H1 (cell line): ENCODE data around the gene MDFIC2. TPM values are rescaled to one million over a fixed set of nuclear protein-coding genes. Genes with fewer than 3 reads are reported as not detected.

Source experiments
- CTCF ChIA-PET: fragments of 300-600 bp; sonication (Branson Sonifier 250); formaldehyde crosslinking; loops from one replicate; lab custom pipeline; 2021; ENCODE audit not compliant: partially characterized antibody; lab: Charles Lee
- POLR2A ChIA-PET: fragments of 300-600 bp; sonication (Branson Sonifier 250); formaldehyde crosslinking; loops from one replicate; lab custom pipeline; 2021; ENCODE audit warnings: inconsistent platforms; ENCODE audit not compliant: partially characterized antibody; lab: Charles Lee
- DNase-seq, 2 experiments: peaks; one replicate each; pipeline versions ENCODE4 v3.0.0 to v3.0.0-alpha.2; 2010 to 2022; ENCODE audit warnings: low spot score in 2 of 2, low read depth in 1 of 2, mixed read lengths in 1 of 2
- FAIRE-seq: peaks from 2 replicates; lab custom pipeline; 2011; peaks lifted over from hg19 to GRCh38; lab: Jason Lieb, UNC
- H2AFZ ChIP-seq: 2 replicates; pipeline ENCODE4 v1.8.1; 2012; ENCODE audit warnings: low read length, inconsistent platforms
- H2AK5ac ChIP-seq: 2 replicates; pipeline ENCODE4 v1.6.1; 2013; ENCODE audit warnings: low read depth, low read length
- H2BK120ac ChIP-seq: replicated peaks from 2 replicates; pipeline ENCODE3; 2013; ENCODE audit warnings: low read depth, low read length, inconsistent platforms
- H2BK12ac ChIP-seq: 2 replicates; pipeline ENCODE4 v1.6.1; 2013; ENCODE audit warnings: low read depth, low read length
- H2BK15ac ChIP-seq: 2 replicates; pipeline ENCODE4 v1.6.1; 2013; ENCODE audit warnings: low read length
- H2BK20ac ChIP-seq: 2 replicates; pipeline ENCODE4 v1.6.1; 2013; ENCODE audit warnings: low read length
- H2BK5ac ChIP-seq: 2 replicates; pipeline ENCODE4 v1.6.1; 2013; ENCODE audit warnings: low read depth, low read length
- H3K14ac ChIP-seq: 2 replicates; pipeline ENCODE4 v1.6.1; 2013; ENCODE audit warnings: inconsistent platforms; ENCODE audit not compliant: insufficient read length
- H3K18ac ChIP-seq: 2 replicates; pipeline ENCODE4 v1.6.1; 2013; ENCODE audit warnings: low read length; ENCODE audit errors: extremely low read depth
- H3K23ac ChIP-seq: 2 replicates; pipeline ENCODE4 v1.6.1; 2013; ENCODE audit warnings: inconsistent platforms; ENCODE audit not compliant: insufficient read length
- H3K23me2 ChIP-seq: 2 replicates; pipeline ENCODE4 v1.6.1; 2013; ENCODE audit warnings: low read depth, low read length
- H3K27ac ChIP-seq: 2 replicates; pipeline ENCODE4 v1.6.1; 2011; ENCODE audit warnings: low read depth, low read length, inconsistent platforms
- H3K27me3 ChIP-seq, 4 experiments: replicated peaks in 1 of 4; 1 replicate in 1 of 4; 2 replicates in 3 of 4; pipeline versions ENCODE4 v1.6.1 to v1.8.1; 2011 to 2013; ENCODE audit warnings: low read length in 3 of 4, mild to moderate bottlenecking in 3 of 4, inconsistent platforms in 2 of 4, mixed read lengths in 2 of 4, moderate library complexity in 1 of 4; ENCODE audit not compliant: control insufficient read depth in 3 of 4, insufficient read depth in 3 of 4; ENCODE audit errors: extremely low read depth in 1 of 4
- H3K36me3 ChIP-seq, 4 experiments: 2 replicates each; pipeline versions ENCODE4 v1.6.1 to v1.8.1; 2011 to 2013; ENCODE audit warnings: mild to moderate bottlenecking in 4 of 4, low read length in 3 of 4, moderate library complexity in 2 of 4, control low read depth in 1 of 4, inconsistent platforms in 1 of 4; ENCODE audit not compliant: insufficient read depth in 4 of 4, control insufficient read depth in 2 of 4
- H3K4ac ChIP-seq: replicated peaks from 2 replicates; pipeline ENCODE3; 2013; ENCODE audit warnings: low read length, low read depth, mixed read lengths, inconsistent platforms; ENCODE audit not compliant: insufficient read length
- H3K4me1 ChIP-seq, 4 experiments: replicated peaks in 1 of 4; 1 replicate in 1 of 4; 2 replicates in 3 of 4; pipeline versions ENCODE4 v1.6.1 to v1.8.1; 2011 to 2013; ENCODE audit warnings: low read length in 3 of 4, inconsistent platforms in 2 of 4, mixed read lengths in 1 of 4; ENCODE audit not compliant: insufficient read depth in 4 of 4, control insufficient read depth in 3 of 4
- H3K4me2 ChIP-seq, 2 experiments: 2 replicates each; pipeline versions ENCODE4 v1.6.1 to v1.8.1; 2011 to 2013; ENCODE audit warnings: low read depth in 2 of 2, low read length in 2 of 2, control low read depth in 1 of 2, inconsistent platforms in 1 of 2, mild to moderate bottlenecking in 1 of 2; ENCODE audit not compliant: insufficient read depth in 1 of 2
- H3K4me3 ChIP-seq, 4 experiments: fragments of 200-600, 300-600 bp in 1 of 4; sonication (generic), shearing (Covaris generic), sonication (Bioruptor Twin) in 1 of 4; 2 replicates each; pipeline versions ENCODE4 v1.5.1 to v1.8.1; 2011 to 2016; ENCODE audit warnings: low read length in 4 of 4, low read depth in 3 of 4, control low read depth in 2 of 4, inconsistent platforms in 2 of 4, mild to moderate bottlenecking in 2 of 4, mixed read lengths in 1 of 4, moderate library complexity in 1 of 4; ENCODE audit not compliant: insufficient read depth in 2 of 4; ENCODE audit errors: extremely low read depth in 1 of 4
- H3K56ac ChIP-seq: replicated peaks from 2 replicates; pipeline ENCODE3; 2013; ENCODE audit warnings: low read depth, mild to moderate bottlenecking, mixed read lengths, low read length, inconsistent platforms; ENCODE audit not compliant: insufficient read length
- H3K79me1 ChIP-seq: 2 replicates; pipeline ENCODE4 v1.6.1; 2013; ENCODE audit warnings: low read depth, low read length, control low read depth
- H3K79me2 ChIP-seq, 2 experiments: 2 replicates each; pipeline versions ENCODE4 v1.6.1 to v1.8.1; 2012 to 2013; ENCODE audit warnings: low read length in 2 of 2, mild to moderate bottlenecking in 2 of 2, inconsistent platforms in 1 of 2; ENCODE audit not compliant: insufficient read depth in 2 of 2, control insufficient read depth in 1 of 2
- H3K9ac ChIP-seq, 4 experiments: replicated peaks in 1 of 4; 1 replicate in 1 of 4; 2 replicates in 3 of 4; pipeline versions ENCODE4 v1.6.1 to v1.8.1; 2011 to 2013; ENCODE audit warnings: low read depth in 3 of 4, low read length in 3 of 4, control low read depth in 2 of 4, mild to moderate bottlenecking in 2 of 4, moderate library complexity in 2 of 4, inconsistent platforms in 1 of 4; ENCODE audit errors: extremely low read depth in 1 of 4
- H3K9me3 ChIP-seq, 2 experiments: 2 replicates each; pipeline versions ENCODE4 v1.6.1 to v1.8.1; 2012 to 2013; ENCODE audit warnings: mild to moderate bottlenecking in 2 of 2, moderate library complexity in 2 of 2, control low read depth in 1 of 2, inconsistent platforms in 1 of 2, low read depth in 1 of 2, low read length in 1 of 2, mixed read lengths in 1 of 2; ENCODE audit not compliant: insufficient read depth in 2 of 2
- H4K20me1 ChIP-seq, 2 experiments: replicated peaks in 1 of 2; 2 replicates each; pipeline versions ENCODE3 to v1.8.1; 2011 to 2013; ENCODE audit warnings: inconsistent platforms in 2 of 2, low read length in 2 of 2, mild to moderate bottlenecking in 1 of 2; ENCODE audit not compliant: insufficient read depth in 2 of 2, control insufficient read depth in 1 of 2
- H4K5ac ChIP-seq: 2 replicates; pipeline ENCODE4 v1.6.1; 2013; ENCODE audit warnings: low read length, low read depth, mixed read lengths, inconsistent platforms; ENCODE audit not compliant: insufficient read length
- H4K8ac ChIP-seq: 2 replicates; pipeline ENCODE4 v1.8.0; 2013; ENCODE audit warnings: mild to moderate bottlenecking, moderate library complexity, low read length, inconsistent platforms; ENCODE audit not compliant: insufficient read depth; ENCODE audit errors: extremely low read depth
- H4K91ac ChIP-seq: replicated peaks from 2 replicates; pipeline ENCODE3; 2013; ENCODE audit warnings: low read length, mixed read lengths, inconsistent platforms; ENCODE audit not compliant: insufficient read length
- CHD1 ChIP-seq: IDR thresholded peaks from 2 replicates; pipeline ENCODE4 v1.6.1; 2012; ENCODE audit warnings: low read depth, low read length, improper control_type of control experiment
- EGR1 ChIP-seq: IDR thresholded peaks from 2 replicates; pipeline ENCODE4 v1.6.1; 2011; ENCODE audit warnings: low read depth, low read length, borderline replicate concordance
- PHF8 ChIP-seq: fragments of 200-600 bp; sonication (generic); conservative IDR thresholded peaks from 2 replicates; pipeline ENCODE4 v1.7.1; 2012; ENCODE audit warnings: low read depth, mild to moderate bottlenecking, inconsistent platforms, low read length, moderate library complexity
- RBBP5 ChIP-seq: IDR thresholded peaks from 2 replicates; pipeline ENCODE4 v1.7.1; 2012; ENCODE audit warnings: low read depth, mild to moderate bottlenecking, inconsistent platforms, low read length, moderate library complexity, borderline replicate concordance
- SAP30 ChIP-seq: fragments of 300-600 bp; sonication (generic); IDR thresholded peaks from 2 replicates; pipeline ENCODE4 v1.7.1; 2012; ENCODE audit warnings: low read length, moderate library complexity, mild to moderate bottlenecking, inconsistent platforms; ENCODE audit not compliant: insufficient read depth, insufficient replicate concordance
- SIX5 ChIP-seq: IDR thresholded peaks from 2 replicates; pipeline ENCODE4 v1.6.1; 2011; ENCODE audit warnings: mild to moderate bottlenecking, low read depth, low read length
- SP1 ChIP-seq: IDR thresholded peaks from 2 replicates; pipeline ENCODE4 v1.6.1; 2011; ENCODE audit warnings: low read depth, low read length
- SP4 ChIP-seq: IDR thresholded peaks from 2 replicates; pipeline ENCODE4 v1.6.1; 2012; ENCODE audit warnings: low read length, inconsistent platforms
- SUZ12 ChIP-seq: fragments of 200-600 bp; sonication (generic); IDR thresholded peaks from 2 replicates; pipeline ENCODE4 v1.6.1; 2012; ENCODE audit warnings: mild to moderate bottlenecking, inconsistent platforms, low read length, moderate library complexity, mixed read lengths
- WGBS, 2 experiments: shearing (Covaris generic) in 1 of 2; methylation state at CpG; one replicate each; pipeline versions ENCODE4 v1.1.6 to v1.1.7; 2013 to 2015; ENCODE audit warnings: low lambda C conversion rate in 2 of 2, mixed read lengths in 2 of 2, inconsistent platforms in 1 of 2, low coverage in 1 of 2, missing lambda C conversion rate in 1 of 2; ENCODE audit not compliant: insufficient replicate concordance in 2 of 2, insufficient coverage in 1 of 2, insufficient read length in 1 of 2; ENCODE audit errors: extremely low coverage in 1 of 2, missing lambda C conversion rate in 1 of 2; 5-methylcytosine and 5-hydroxymethylcytosine counted together
- polyA plus RNA-seq, 7 experiments: library from polyadenylated mRNA; depleted of rRNA in 3 of 7; stranded (reverse) in 5 of 7; unstranded in 2 of 7; fragments of >200 nt in 5 of 7; fragments of 200-250 nt in 2 of 7; gene quantifications; 1 replicate in 5 of 7; 2 replicates in 1 of 7; 4 replicates in 1 of 7; pipeline versions ENCODE4 v1.2.1 to v1.2.3, GENCODE V29; 2011 to 2013; ENCODE audit warnings: missing spikeins in 2 of 7, mixed read lengths in 2 of 7
- total RNA-seq: library from RNA; stranded (reverse); fragmentation: NEBNext Ultra II Directional; extraction: Animal tissue kit (Norgen Biotek cat#: 25700); gene quantifications from 2 replicates; pipeline ENCODE4 v1.2.1, GENCODE V29; 2021
- TF ChIP-seq, protein P1 (sequence below): IDR thresholded peaks from 2 replicates; pipeline ENCODE4 v1.6.1; 2012; ENCODE audit warnings: inconsistent platforms
- TF ChIP-seq, protein P2 (sequence below): IDR thresholded peaks from 2 replicates; pipeline ENCODE4 v1.6.1; 2012; ENCODE audit warnings: low read length, inconsistent platforms

Gene MDFIC2
- total and polyA plus RNA-seq, 2 of the 8 experiments (the other 6 are each of a cell fraction or from before 2014, with no cell fraction given): not detected

DNA sequence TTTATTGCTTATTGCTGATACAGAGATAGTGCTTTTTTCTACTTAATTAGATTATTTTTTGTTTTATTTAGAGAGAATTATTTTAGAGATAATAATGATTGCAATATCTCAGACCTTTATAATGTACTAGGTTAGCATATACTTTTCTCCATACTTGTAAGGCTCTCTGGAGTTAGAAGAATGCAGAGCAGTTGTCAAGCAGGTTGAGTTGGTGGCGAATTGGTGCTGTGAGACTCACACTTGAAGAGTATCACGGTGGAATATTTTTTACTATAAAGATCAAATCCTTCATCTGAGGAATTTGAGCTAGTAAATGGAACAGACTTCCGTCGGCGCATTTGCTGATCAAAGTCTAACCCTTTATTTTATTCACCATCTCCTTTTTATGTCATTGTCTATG is 47.3 kb upstream of the MDFIC2 start:
- Histone ChIP-seq H2BK20ac (no peak overlapping the region), H3K14ac (no peak overlapping the region), H3K18ac (no peak overlapping the region), H4K91ac (no peak overlapping the region), H2BK15ac (no peak overlapping the region), H3K4me3 (no peak overlapping the region), H3K4me1 (no peaks in the 10 kb centered on the region), H4K5ac (no peak overlapping the region), H2AFZ (no peak overlapping the region), H2BK120ac (no peak overlapping the region), H2BK12ac (no peak overlapping the region), H3K79me2 (no peaks in the 10 kb centered on the region), H2BK5ac (no peak overlapping the region), H3K23ac (no peak overlapping the region), H3K27me3 (no peaks in the 10 kb centered on the region), H3K23me2 (no peaks in the 10 kb centered on the region), H3K4me2 (no peak overlapping the region), H2AK5ac (no peak overlapping the region), H3K56ac (no peak overlapping the region), H3K9me3 (no peaks in the 10 kb centered on the region), H3K36me3 (no peaks in the 10 kb centered on the region), H3K4ac (no peak overlapping the region), H4K8ac (no peak overlapping the region), H3K79me1 (no peaks in the 10 kb centered on the region), H3K27ac (no peak overlapping the region), H4K20me1 (no peaks in the 10 kb centered on the region), H3K9ac (no peak overlapping the region)
- TF ChIP-seq SP4: no peak
- TF ChIP-seq, protein P1, sequence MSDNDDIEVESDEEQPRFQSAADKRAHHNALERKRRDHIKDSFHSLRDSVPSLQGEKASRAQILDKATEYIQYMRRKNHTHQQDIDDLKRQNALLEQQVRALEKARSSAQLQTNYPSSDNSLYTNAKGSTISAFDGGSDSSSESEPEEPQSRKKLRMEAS: no peak
- TF ChIP-seq SUZ12: no peak
- TF ChIP-seq SIX5: no peak
- no peak for TF ChIP-seq PHF8
- TF ChIP-seq RBBP5: no peak
- no peak for TF ChIP-seq EGR1
- TF ChIP-seq SAP30: no peak
- TF ChIP-seq CHD1: no peak
- no peak for TF ChIP-seq SP1
- TF ChIP-seq, protein P2, sequence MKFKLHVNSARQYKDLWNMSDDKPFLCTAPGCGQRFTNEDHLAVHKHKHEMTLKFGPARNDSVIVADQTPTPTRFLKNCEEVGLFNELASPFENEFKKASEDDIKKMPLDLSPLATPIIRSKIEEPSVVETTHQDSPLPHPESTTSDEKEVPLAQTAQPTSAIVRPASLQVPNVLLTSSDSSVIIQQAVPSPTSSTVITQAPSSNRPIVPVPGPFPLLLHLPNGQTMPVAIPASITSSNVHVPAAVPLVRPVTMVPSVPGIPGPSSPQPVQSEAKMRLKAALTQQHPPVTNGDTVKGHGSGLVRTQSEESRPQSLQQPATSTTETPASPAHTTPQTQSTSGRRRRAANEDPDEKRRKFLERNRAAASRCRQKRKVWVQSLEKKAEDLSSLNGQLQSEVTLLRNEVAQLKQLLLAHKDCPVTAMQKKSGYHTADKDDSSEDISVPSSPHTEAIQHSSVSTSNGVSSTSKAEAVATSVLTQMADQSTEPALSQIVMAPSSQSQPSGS: no peak
- POLR2A ChIA-PET: no interaction called here
- 93% methylated on average over 5 of the region's 5 CpGs; no CpG with 5 or more reads in 1 of the 2 experiments for WGBS, 2 experiments
- FAIRE-seq: no peak
- CTCF ChIA-PET: interaction anchor here (0.7 to 4.4 kb wide), 15 partner anchors 12 to 295 kb away, joined by 3 to 26 read pairs (median 5); no protein-coding TSS in a partner anchor
- no peak for DNase-seq
